HCT116 (cell line): ENCODE results near the gene KCND2. TPM values are rescaled to one million over a fixed set of nuclear protein-coding genes. Genes with fewer than 3 reads are reported as not detected.

Source experiments
- ATF3 ChIP-seq: IDR thresholded peaks from 2 replicates; pipeline ENCODE4 v1.6.1; 2012
- CEBPB ChIP-seq: IDR thresholded peaks from 2 replicates; pipeline ENCODE4 v1.6.1; 2012; ENCODE audit warnings: low read depth
- EGR1 ChIP-seq: IDR thresholded peaks from 2 replicates; pipeline ENCODE4 v1.6.1; 2012; ENCODE audit warnings: low read depth
- FOSL1 ChIP-seq: IDR thresholded peaks from 2 replicates; pipeline ENCODE4 v1.6.1; 2012; ENCODE audit warnings: low read depth
- SIN3A ChIP-seq: IDR thresholded peaks from 2 replicates; pipeline ENCODE4 v1.6.1; 2012; ENCODE audit warnings: low read depth
- SRF ChIP-seq: IDR thresholded peaks from 2 replicates; pipeline ENCODE4 v1.6.1; 2012; ENCODE audit warnings: low read depth
- YY1 ChIP-seq: IDR thresholded peaks from 2 replicates; pipeline ENCODE4 v1.6.1; 2011; ENCODE audit warnings: low read length, low read depth, moderate library complexity, mild to moderate bottlenecking; ENCODE audit not compliant: insufficient replicate concordance; ENCODE audit errors: extremely low read depth
- total RNA-seq: library from RNA; stranded (reverse); gene quantifications from one replicate; pipeline ENCODE4 v1.2.1, GENCODE V29; 2021; ENCODE audit not compliant: unreplicated experiment
- TF ChIP-seq, protein P1 (sequence below): IDR thresholded peaks from 2 replicates; pipeline ENCODE4 v1.6.1; 2012

The KCND2 gene
- total RNA-seq, 1 experiment from 2014 or later, result 0.05 TPM

DNA sequence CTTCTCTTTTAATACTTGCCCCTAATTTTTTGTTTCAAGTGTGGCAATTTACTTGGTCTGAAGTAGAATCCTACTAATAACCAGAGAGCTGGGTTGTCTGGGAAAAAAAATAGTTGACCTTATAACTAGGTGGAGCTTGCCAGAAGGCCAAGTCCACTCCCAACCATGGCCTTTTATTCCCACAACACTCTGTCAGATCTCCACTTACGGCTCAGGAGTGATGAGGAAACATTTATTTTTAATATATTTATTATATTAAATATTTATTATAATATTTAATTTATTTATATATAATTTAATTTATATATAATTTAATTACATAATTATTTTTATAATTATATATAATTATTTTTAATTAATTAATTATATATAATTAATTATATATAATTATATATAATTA is 526.2 kb downstream of the KCND2 start (continued):
- TF ChIP-seq CEBPB (no peak), SIN3A (no peak), YY1 (no peak), SRF (no peak), FOSL1 (no peak), ATF3 (no peak), EGR1 (no peak)
- TF ChIP-seq, protein P1, sequence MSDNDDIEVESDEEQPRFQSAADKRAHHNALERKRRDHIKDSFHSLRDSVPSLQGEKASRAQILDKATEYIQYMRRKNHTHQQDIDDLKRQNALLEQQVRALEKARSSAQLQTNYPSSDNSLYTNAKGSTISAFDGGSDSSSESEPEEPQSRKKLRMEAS, result no peak
